Measurements from ENCODE around the gene SUCLG2. TPM values are rescaled to one million over a fixed set of nuclear protein-coding genes. Genes with fewer than 3 reads are reported as not detected.

The SUCLG2 gene
- total and polyA plus RNA-seq, 2 of the 4 experiments (the other 2 are of a cell fraction), result 26.8 to 34.6 TPM

DNA sequence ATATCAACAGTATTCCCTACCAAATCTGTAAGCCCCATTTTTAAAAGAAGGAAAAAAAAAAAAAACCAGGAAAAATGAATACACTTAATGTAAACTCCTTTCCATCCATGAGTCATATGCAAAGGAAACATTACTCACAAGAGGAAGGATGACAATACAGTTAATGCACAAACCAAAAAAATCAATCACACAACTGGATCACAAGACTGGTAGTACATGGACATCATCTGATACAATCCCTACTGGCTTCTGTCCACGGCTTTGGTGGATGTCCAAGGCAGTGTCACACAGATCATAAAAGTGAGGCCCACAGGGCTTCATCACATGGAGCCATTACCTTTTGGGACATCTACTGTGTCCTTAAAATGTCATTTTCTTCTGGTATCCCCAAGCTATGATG is 44.0 kb downstream of the SUCLG2 start:
- no peak overlapping the region for H2BK120ac ChIP-seq (ENCODE audit: low read depth, low read length)
- H3K4me1 ChIP-seq (ENCODE audit: control insufficient read depth, insufficient read depth, low read length), result peaks cover 3% of the 10 kb centered on the region; the same call in 1 of the 2 replicates
- H3K56ac ChIP-seq (ENCODE audit: extremely low read depth, insufficient read depth, low read length), result no peak overlapping the region
- no peak overlapping the region for H3K18ac ChIP-seq (ENCODE audit: low read depth, low read length)
- BruUV-seq (replicated peaks), result no TSS peak
- 0 out of 2 replicates have a peak overlapping the region, but pooled peaks have one; percentile 47 for H2BK20ac ChIP-seq (ENCODE audit: low read depth, low read length)
- peaks cover 5% of the 10 kb centered on the region; the same call in 1 of the 2 replicates for H3K9me1 ChIP-seq (ENCODE audit: insufficient read depth, low read length)
- 0 out of 2 replicates have a peak overlapping the region, but pooled peaks have one; percentile 23 for H2AK5ac ChIP-seq (ENCODE audit: low read depth, low read length)
- no peak for TF ChIP-seq MXI1 (IDR thresholded peaks at IDR 0.05; ENCODE audit: borderline replicate concordance, low read depth, low read length)
- peak; percentile 48 for TF ChIP-seq FOS (IDR thresholded peaks at IDR 0.05; ENCODE audit: low read depth, low read length)
- TF ChIP-seq, protein P1, sequence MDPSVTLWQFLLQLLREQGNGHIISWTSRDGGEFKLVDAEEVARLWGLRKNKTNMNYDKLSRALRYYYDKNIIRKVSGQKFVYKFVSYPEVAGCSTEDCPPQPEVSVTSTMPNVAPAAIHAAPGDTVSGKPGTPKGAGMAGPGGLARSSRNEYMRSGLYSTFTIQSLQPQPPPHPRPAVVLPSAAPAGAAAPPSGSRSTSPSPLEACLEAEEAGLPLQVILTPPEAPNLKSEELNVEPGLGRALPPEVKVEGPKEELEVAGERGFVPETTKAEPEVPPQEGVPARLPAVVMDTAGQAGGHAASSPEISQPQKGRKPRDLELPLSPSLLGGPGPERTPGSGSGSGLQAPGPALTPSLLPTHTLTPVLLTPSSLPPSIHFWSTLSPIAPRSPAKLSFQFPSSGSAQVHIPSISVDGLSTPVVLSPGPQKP (IDR thresholded peaks at IDR 0.05; ENCODE audit: borderline replicate concordance, low read depth, low read length), result no peak
- no peak for TF ChIP-seq MAZ (IDR thresholded peaks at IDR 0.05; ENCODE audit: borderline replicate concordance, low read depth, low read length)
- TF ChIP-seq NFE2L2 (IDR thresholded peaks at IDR 0.05; ENCODE audit: low read depth, low read length), result no peak
- TF ChIP-seq POLR2A (IDR thresholded peaks at IDR 0.05; ENCODE audit: low read depth, low read length), result no peak
- TF ChIP-seq MAFK (IDR thresholded peaks at IDR 0.05; ENCODE audit: low read depth, low read length), result no peak
- TF ChIP-seq RAD21 (IDR thresholded peaks at IDR 0.05; ENCODE audit: low read length), result no peak
- no peak for TF ChIP-seq CHD1 (IDR thresholded peaks at IDR 0.05; ENCODE audit: low read depth, low read length)
- in situ Hi-C loops (cut with MboI; ENCODE audit: low sequenced_read_pairs) (no loop called here), dilution Hi-C loops (cut with HindIII; ENCODE audit: low sequenced_read_pairs, unreplicated experiment) (no loop called here), intact Hi-C loops (cut with micrococcal nuclease) (no loop called here)
- peak overlapping the region; percentile 22; the same call in 1 of the 2 replicates for H3K23ac ChIP-seq (ENCODE audit: low read depth, low read length)
- CTCF ChIA-PET, result no interaction called here
- H3K79me1 ChIP-seq (ENCODE audit: low read depth in 1 of 2, low read length in 2 of 2), result peaks cover 15 to 41% of the 10 kb centered on the region in 2 experiments
- H3K27ac ChIP-seq (ENCODE audit: insufficient read depth, low read length), result no peak overlapping the region
- peak; percentile 85 for DNase-seq
- H2BK5ac ChIP-seq (ENCODE audit: low read depth, low read length, poor library complexity, severe bottlenecking), result peak overlapping the region; percentile 45
- no peaks in the 10 kb centered on the region for H3K27me3 ChIP-seq (ENCODE audit: control insufficient read depth, insufficient read depth, low read length)
- WGBS, 2 experiments (ENCODE audit: extremely low coverage in 2 of 2, insufficient read length in 1 of 2), result no CpG with 5 or more reads among the region's 1 CpG
- no peak overlapping the region for H2AK9ac ChIP-seq (replicated peaks; ENCODE audit: low read depth, low read length, poor library complexity)
- H3K9ac ChIP-seq (ENCODE audit: low read depth, low read length), result no peak overlapping the region
- H2AFZ ChIP-seq (replicated peaks; ENCODE audit: low read length, poor library complexity), result no peak overlapping the region
- H4K5ac ChIP-seq (ENCODE audit: low read depth, low read length), result no peak overlapping the region
- H3K9me3 ChIP-seq (ENCODE audit: control insufficient read depth, insufficient read depth, low read length), result no peaks in the 10 kb centered on the region
- no peak overlapping the region; the same call in 1 of the 2 replicates for H3K14ac ChIP-seq (replicated peaks; ENCODE audit: low read depth, low read length)
- no peak overlapping the region; the same call in 2 of the 3 replicates for H2BK15ac ChIP-seq (ENCODE audit: low read depth, low read length)
- H3K4ac ChIP-seq (ENCODE audit: low read depth, low read length), result peak overlapping the region; percentile 37; the same call in 1 of the 2 replicates
- H4K20me1 ChIP-seq (ENCODE audit: insufficient read depth, low read length), result no peaks in the 10 kb centered on the region
- POLR2A ChIA-PET (ENCODE audit: unreplicated experiment), result no interaction called here
- no peak overlapping the region for H3K4me2 ChIP-seq (ENCODE audit: low read depth, low read length)
- peaks cover 10% of the 10 kb centered on the region for H3K36me3 ChIP-seq (ENCODE audit: control insufficient read depth, insufficient read depth, low read length)
- peak; percentile 58; the same call in 1 of the 2 replicates for ATAC-seq (ENCODE audit: low read depth)
- no peak overlapping the region for H3K4me3 ChIP-seq (ENCODE audit: insufficient read depth, low read depth, low read length)
- no peak overlapping the region for H4K8ac ChIP-seq (ENCODE audit: low read depth in 2 of 2, low read length in 2 of 2)
- no peak overlapping the region for H4K91ac ChIP-seq (ENCODE audit: insufficient read depth, low read depth, low read length)

Data from IMR-90 (cell line).